ENCODE results near the gene RARG. TPM values are rescaled to one million over a fixed set of nuclear protein-coding genes. Genes with fewer than 3 reads are reported as not detected.

RARG gene
- total RNA-seq, 1 donor from 2014 or later, result 29.8 TPM

DNA sequence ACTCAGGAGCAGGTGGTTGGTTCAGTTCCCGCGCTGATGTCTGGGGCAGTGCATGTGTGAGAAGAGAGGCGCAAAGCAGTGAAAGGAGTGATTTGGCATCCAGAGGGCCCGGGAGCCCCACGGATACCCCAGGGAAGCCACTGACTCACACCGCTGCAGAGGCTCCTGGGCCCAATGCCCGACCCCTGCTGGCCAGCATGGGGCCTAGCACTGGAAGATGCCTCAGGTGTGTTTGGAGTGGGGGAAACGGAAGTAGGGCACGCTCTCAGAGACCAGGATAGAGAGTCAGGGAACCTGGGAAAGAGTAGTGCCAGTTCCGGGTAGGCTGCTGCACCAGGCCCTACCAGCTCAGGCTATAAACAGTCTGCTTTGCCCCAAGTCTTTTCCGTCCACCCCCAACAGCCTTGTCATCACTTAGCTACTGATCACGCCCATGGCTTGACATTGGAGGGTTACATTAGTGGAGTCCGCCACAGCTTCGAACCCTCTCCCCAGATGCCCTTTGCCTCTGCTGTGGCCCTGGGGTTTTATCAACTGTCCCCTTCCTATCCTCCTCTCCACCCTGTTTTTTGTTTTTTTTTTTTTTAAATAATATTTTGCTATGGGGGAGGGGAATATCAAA, 41.8 kb downstream of the RARG start:
- Histone ChIP-seq H3K4me1 (peaks cover 0 to 6% of the 10 kb centered on the region in 2 donors), H3K9me3 (no peaks in the 10 kb centered on the region), H3K36me3 (peaks cover 34 to 42% of the 10 kb centered on the region in 2 donors), H3K27me3 (no peaks in the 10 kb centered on the region), H3K4me3 (no peak overlapping the region), H3K27ac (peak overlapping the region; percentile 57 to 60)
- intact Hi-C loops (cut with DNase I), result loop anchor here (1.0 kb wide), 1 partner anchor 31 kb away; no protein-coding TSS in a partner anchor
- DNase-seq (ENCODE audit: low spot score in 2 of 2), result peak in 1 of 2 donors; percentile 80
- TF ChIP-seq, protein P1, sequence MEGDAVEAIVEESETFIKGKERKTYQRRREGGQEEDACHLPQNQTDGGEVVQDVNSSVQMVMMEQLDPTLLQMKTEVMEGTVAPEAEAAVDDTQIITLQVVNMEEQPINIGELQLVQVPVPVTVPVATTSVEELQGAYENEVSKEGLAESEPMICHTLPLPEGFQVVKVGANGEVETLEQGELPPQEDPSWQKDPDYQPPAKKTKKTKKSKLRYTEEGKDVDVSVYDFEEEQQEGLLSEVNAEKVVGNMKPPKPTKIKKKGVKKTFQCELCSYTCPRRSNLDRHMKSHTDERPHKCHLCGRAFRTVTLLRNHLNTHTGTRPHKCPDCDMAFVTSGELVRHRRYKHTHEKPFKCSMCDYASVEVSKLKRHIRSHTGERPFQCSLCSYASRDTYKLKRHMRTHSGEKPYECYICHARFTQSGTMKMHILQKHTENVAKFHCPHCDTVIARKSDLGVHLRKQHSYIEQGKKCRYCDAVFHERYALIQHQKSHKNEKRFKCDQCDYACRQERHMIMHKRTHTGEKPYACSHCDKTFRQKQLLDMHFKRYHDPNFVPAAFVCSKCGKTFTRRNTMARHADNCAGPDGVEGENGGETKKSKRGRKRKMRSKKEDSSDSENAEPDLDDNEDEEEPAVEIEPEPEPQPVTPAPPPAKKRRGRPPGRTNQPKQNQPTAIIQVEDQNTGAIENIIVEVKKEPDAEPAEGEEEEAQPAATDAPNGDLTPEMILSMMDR (IDR thresholded peaks at IDR 0.05), result peak; percentile 82 to 84 (median 82)

DNA sequence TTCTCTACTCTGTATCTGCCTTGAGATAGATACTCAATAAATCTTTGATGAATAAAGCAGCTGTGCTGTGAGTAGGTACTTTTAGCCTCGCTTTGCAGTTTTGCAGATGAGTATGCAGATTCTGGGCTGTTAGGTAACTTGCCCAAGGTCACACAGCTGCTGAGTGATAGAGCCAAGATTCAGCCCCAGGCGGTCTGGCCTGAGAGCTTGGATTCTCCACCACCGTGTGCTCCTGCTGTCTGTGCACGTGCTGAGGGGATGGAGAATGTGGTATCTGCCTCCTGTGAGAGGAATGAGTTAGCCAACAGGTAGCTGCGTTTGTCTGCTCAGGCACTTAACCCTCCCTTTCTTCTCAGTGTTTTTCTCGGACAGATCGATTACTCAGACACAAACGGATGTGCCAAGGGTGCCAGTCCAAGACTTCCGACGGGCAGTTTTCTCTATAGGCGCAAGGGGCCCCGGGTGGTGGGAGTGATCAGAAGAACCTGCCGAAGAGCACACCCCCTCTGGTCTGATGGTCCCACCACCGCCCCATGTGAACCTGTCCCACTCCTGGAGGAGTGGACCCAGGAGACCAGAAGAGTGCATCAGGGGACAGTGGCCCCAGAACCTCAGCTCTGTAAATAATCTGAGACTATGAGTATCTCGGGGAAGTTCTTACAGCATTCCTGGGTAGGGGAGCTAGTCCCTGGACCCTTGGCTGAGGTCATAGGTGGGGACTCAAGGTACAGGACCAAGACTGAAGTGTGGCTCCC, 44.7 kb downstream of the RARG start:
- intact Hi-C loops (cut with DNase I), result no loop called here
- H3K4me1 ChIP-seq, result peaks cover 0 to 32% of the 10 kb centered on the region in 2 donors
- H3K9me3 ChIP-seq, result no peaks in the 10 kb centered on the region
- no peaks in the 10 kb centered on the region for H3K27me3 ChIP-seq
- H3K36me3 ChIP-seq, result peaks cover 45 to 65% of the 10 kb centered on the region in 2 donors
- no peak overlapping the region for H3K4me3 ChIP-seq
- TF ChIP-seq, protein P1 (IDR thresholded peaks at IDR 0.05), result no peak
- peak in 1 of 2 donors; percentile 41 for DNase-seq (ENCODE audit: low spot score in 2 of 2)
- H3K27ac ChIP-seq, result no peak overlapping the region

DNA sequence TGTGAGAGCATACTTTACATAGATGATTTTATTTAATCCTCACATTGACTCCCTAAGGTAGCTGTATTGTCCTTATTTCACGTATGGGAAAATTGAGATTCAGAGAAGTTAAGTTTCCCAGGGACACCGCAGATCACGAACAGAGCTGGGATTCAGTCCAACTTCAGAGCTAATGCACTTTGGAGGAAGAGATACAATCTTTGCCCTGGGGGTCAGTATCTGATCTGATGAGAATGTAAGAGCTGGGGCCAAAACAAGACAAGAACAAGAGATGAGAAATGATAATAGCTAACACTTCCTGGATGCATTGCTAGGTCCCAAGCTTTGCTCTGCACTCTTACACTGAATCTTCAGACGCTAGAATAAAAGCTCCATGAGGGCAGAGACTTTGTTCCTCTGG, 45.3 kb downstream of the RARG start:
- no peak overlapping the region for H3K27ac ChIP-seq
- intact Hi-C loops (cut with DNase I), result no loop called here
- peaks cover 3 to 37% of the 10 kb centered on the region in 2 donors for H3K4me1 ChIP-seq
- no peaks in the 10 kb centered on the region for H3K27me3 ChIP-seq
- H3K9me3 ChIP-seq, result no peaks in the 10 kb centered on the region
- H3K36me3 ChIP-seq, result peaks cover 47 to 71% of the 10 kb centered on the region in 2 donors
- DNase-seq (ENCODE audit: low spot score in 2 of 2), result peak in 1 of 2 donors; percentile 5
- TF ChIP-seq, protein P1 (IDR thresholded peaks at IDR 0.05), result no peak
- H3K4me3 ChIP-seq, result no peak overlapping the region

DNA sequence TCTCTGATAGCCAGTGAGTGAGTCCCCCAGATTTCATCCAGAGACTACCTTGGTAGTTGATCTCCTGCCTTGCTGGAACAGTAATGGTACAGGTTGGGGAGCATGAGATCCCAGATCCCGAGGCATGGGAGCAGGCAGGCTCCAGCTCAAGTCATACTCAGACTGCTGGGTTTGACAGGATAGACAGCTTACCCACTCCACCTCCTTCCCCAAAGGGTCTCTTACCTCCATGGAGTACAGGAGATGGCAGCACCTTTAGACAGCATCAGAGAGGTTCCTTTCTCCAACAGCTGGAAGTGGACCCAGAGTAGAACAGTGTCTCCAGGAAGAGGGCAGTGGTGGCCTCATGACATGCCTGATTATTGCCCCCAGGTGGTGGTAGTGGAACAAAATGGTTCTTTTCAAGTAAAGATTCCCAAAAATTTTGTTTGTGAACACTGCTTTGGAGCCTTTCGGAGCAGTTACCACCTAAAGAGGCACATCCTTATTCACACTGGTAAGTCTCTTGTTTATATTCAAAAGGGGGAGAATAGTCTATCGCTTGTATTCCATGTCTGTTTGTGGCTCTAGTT, 46.3 kb downstream of the RARG start:
- peaks cover 7 to 45% of the 10 kb centered on the region in 2 donors for H3K4me1 ChIP-seq
- peaks cover 47 to 63% of the 10 kb centered on the region in 2 donors for H3K36me3 ChIP-seq
- no peak overlapping the region for H3K27ac ChIP-seq
- H3K27me3 ChIP-seq, result no peaks in the 10 kb centered on the region
- H3K9me3 ChIP-seq, result no peaks in the 10 kb centered on the region
- intact Hi-C loops (cut with DNase I), result no loop called here
- no peak overlapping the region for H3K4me3 ChIP-seq
- TF ChIP-seq, protein P1 (IDR thresholded peaks at IDR 0.05), result no peak
- DNase-seq (ENCODE audit: low spot score in 2 of 2), result peak in 1 of 2 donors; percentile 31

DNA sequence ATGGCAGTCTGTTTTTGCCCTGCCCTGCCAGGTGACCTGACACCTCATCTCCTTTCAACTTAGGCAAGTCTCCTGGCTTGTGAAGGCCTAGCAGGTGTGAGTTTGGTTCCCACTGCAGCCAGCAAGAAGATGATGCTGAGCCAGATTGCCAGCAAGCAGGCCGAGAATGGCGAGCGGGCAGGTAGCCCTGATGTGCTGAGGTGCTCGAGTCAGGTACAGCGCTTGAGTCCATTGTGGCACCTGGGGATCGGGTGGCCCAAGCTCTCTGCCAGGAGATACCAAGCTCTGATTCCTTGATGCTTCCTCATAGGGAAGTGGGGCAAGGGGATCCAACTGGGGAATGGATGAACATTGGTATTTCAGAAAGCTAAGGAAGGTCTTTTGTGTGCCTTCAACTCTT, 47.2 kb downstream of the RARG start:
- peak in 1 of 2 donors; percentile 41 for DNase-seq (ENCODE audit: low spot score in 2 of 2)
- H3K36me3 ChIP-seq, result peaks cover 47 to 63% of the 10 kb centered on the region in 2 donors
- peaks cover 7 to 40% of the 10 kb centered on the region in 2 donors for H3K4me1 ChIP-seq

More for the DNA sequence above, 47.2 kb downstream of the RARG start:
- no peak overlapping the region for H3K27ac ChIP-seq
- intact Hi-C loops (cut with DNase I), result no loop called here
- H3K27me3 ChIP-seq, result no peaks in the 10 kb centered on the region
- TF ChIP-seq, protein P1 (IDR thresholded peaks at IDR 0.05), result no peak
- H3K9me3 ChIP-seq, result no peaks in the 10 kb centered on the region
- H3K4me3 ChIP-seq, result no peak overlapping the region

All from ascending aorta (tissue), 2 donors.